Left ventricle myocardium inferior (tissue), 1 donor: ENCODE results near the gene ELP5. TPM values are rescaled to one million over a fixed set of nuclear protein-coding genes. Genes with fewer than 3 reads are reported as not detected.
A peak's percentile ranks its signal among the peaks of the same experiment; 100 is the strongest.

Experiments used
- DNase-seq: peaks from one replicate; pipeline ENCODE4 v3.0.0-alpha.2; 2020
- H3K27ac ChIP-seq: fragments of 200-600 bp; replicated peaks from 2 replicates; pipeline ENCODE4 v1.8.0; 2021
- H3K27me3 ChIP-seq: fragments of 200-600 bp; 2 replicates; pipeline ENCODE4 v1.8.0; 2021; ENCODE audit warnings: low read depth
- H3K36me3 ChIP-seq: fragments of 200-600 bp; 2 replicates; pipeline ENCODE4 v1.8.0; 2021
- H3K4me1 ChIP-seq: fragments of 200-600 bp; 2 replicates; pipeline ENCODE4 v1.8.0; 2021
- H3K4me3 ChIP-seq: fragments of 200-600 bp; 2 replicates; pipeline ENCODE4 v1.8.0; 2021; ENCODE audit warnings: mild to moderate bottlenecking, moderate library complexity
- H3K9me3 ChIP-seq: fragments of 200-600 bp; replicated peaks from 2 replicates; pipeline ENCODE4 v1.8.0; 2021
- intact Hi-C: fragments of 100-400 bp; cut with micrococcal nuclease; formaldehyde crosslinking; loops from one replicate; pipeline ENCODE4 v1.11.0; 2022
- total RNA-seq: library from RNA; stranded (reverse); fragmentation: NEBNext Ultra II Directional; extraction: Animal tissue kit (Norgen Biotek cat#: 25700); gene quantifications from one replicate; pipeline ENCODE4 v1.2.1, GENCODE V29; 2021
- TF ChIP-seq, protein P1 (sequence below): fragments of 200-600 bp; IDR thresholded peaks from 2 replicates; pipeline ENCODE4 v1.8.0; 2021; ENCODE audit warnings: antibody characterized with exemption, mild to moderate bottlenecking, borderline replicate concordance
- donor health status: DM: no; HTN: yes; CAD: no; lungs with severe emphysema.

The ELP5 gene
- total RNA-seq, 1 donor from 2014 or later, result 62.5 TPM

DNA sequence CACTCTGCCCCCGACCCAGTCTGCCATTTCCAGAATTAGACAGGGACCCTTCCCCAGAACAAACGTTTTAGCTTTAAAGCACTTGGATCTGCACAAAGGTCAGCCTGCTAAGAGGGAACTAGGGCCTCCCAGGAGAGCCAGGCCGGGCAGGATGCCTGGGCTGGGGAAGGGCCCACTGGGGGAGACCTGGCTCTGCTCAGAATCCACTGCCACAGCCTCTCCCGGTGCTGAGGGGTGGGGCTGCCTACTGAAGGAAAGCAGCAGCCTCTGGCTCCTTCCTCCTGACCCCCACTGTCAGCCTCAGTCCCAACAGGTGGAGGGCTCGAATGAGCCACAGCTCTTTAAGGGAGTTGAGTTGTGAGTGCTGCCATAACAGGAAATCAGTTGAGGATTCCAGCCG lies 40.7 kb downstream of the ELP5 start:
- no peak for DNase-seq
- Histone ChIP-seq H3K36me3 (no peaks in the 10 kb centered on the region), H3K4me3 (no peak overlapping the region), H3K4me1 (peaks cover 78% of the 10 kb centered on the region), H3K9me3 (no peaks in the 10 kb centered on the region), H3K27ac (peak overlapping the region; percentile 67), H3K27me3 (peaks cover 71% of the 10 kb centered on the region)
- TF ChIP-seq, protein P1, sequence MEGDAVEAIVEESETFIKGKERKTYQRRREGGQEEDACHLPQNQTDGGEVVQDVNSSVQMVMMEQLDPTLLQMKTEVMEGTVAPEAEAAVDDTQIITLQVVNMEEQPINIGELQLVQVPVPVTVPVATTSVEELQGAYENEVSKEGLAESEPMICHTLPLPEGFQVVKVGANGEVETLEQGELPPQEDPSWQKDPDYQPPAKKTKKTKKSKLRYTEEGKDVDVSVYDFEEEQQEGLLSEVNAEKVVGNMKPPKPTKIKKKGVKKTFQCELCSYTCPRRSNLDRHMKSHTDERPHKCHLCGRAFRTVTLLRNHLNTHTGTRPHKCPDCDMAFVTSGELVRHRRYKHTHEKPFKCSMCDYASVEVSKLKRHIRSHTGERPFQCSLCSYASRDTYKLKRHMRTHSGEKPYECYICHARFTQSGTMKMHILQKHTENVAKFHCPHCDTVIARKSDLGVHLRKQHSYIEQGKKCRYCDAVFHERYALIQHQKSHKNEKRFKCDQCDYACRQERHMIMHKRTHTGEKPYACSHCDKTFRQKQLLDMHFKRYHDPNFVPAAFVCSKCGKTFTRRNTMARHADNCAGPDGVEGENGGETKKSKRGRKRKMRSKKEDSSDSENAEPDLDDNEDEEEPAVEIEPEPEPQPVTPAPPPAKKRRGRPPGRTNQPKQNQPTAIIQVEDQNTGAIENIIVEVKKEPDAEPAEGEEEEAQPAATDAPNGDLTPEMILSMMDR, result no peak
- intact Hi-C loops, result no loop called here

- intact Hi-C loops, result no loop called here
- H3K27me3 ChIP-seq, result peaks cover 68% of the 10 kb centered on the region
- peaks cover 74% of the 10 kb centered on the region for H3K4me1 ChIP-seq
- no peaks in the 10 kb centered on the region for H3K9me3 ChIP-seq
- no peak overlapping the region for H3K4me3 ChIP-seq
- DNase-seq, result no peak
- no peaks in the 10 kb centered on the region for H3K36me3 ChIP-seq
- TF ChIP-seq, protein P1, result no peak
- peak overlapping the region; percentile 67 for H3K27ac ChIP-seq
Measured at GRCh38 chr17:7293159-7293558, 41.1 kb downstream of the ELP5 start.

- no peaks in the 10 kb centered on the region for H3K9me3 ChIP-seq
- intact Hi-C loops, result no loop called here
- TF ChIP-seq, protein P1, result no peak
- no peak for DNase-seq
- peaks cover 68% of the 10 kb centered on the region for H3K27me3 ChIP-seq
- peaks cover 73% of the 10 kb centered on the region for H3K4me1 ChIP-seq
- no peaks in the 10 kb centered on the region for H3K36me3 ChIP-seq
- peak overlapping the region; percentile 87 for H3K27ac ChIP-seq
- peak overlapping the region; percentile 50 for H3K4me3 ChIP-seq
Measured at GRCh38 chr17:7293816-7294613, 42.0 kb downstream of the ELP5 start.

GRCh38 chr17:7294614-7295153 lies 42.7 kb downstream of the ELP5 start, which contains the start of gene YBX2:
TSS of gene YBX2 (minus strand) at chr17:7294639. CDS start at chr17:7294500, 139 bp downstream.
- H3K27me3 ChIP-seq, result peaks cover 63% of the 10 kb centered on the region
- H3K27ac ChIP-seq, result peak within 1 kb of the TSS; percentile 87
- TF ChIP-seq, protein P1, result no peak
- H3K9me3 ChIP-seq, result no peaks in the 10 kb centered on the region
- intact Hi-C loops, result no loop called here
- H3K4me3 ChIP-seq, result peak within 1 kb of the TSS; percentile 50
- no peaks in the 10 kb centered on the region for H3K36me3 ChIP-seq
- peaks cover 72% of the 10 kb centered on the region for H3K4me1 ChIP-seq
- peak; percentile 64 for DNase-seq

GRCh38 chr17:7295230-7296180 lies 43.5 kb downstream of the ELP5 start:
- intact Hi-C loops, result no loop called here
- DNase-seq, result no peak
- Histone ChIP-seq H3K4me1 (peaks cover 64% of the 10 kb centered on the region), H3K4me3 (peak overlapping the region; percentile 50), H3K36me3 (no peaks in the 10 kb centered on the region), H3K27me3 (peaks cover 55% of the 10 kb centered on the region), H3K27ac (peak overlapping the region; percentile 87), H3K9me3 (no peaks in the 10 kb centered on the region)
- TF ChIP-seq, protein P1, result no peak
